Measurements from ENCODE around the gene TMEM178B. TPM values are rescaled to one million over a fixed set of nuclear protein-coding genes. Genes with fewer than 3 reads are reported as not detected.

Gene TMEM178B
- total RNA-seq, 1 experiment from 2014 or later: 0.39 TPM

GRCh38 chr7:141528399-141528798, 454.5 kb downstream of the TMEM178B start:
- H3K4me1 ChIP-seq (ENCODE audit: control insufficient read depth, insufficient read depth, low read length): no peaks in the 10 kb centered on the region; the same call in 1 of the 2 replicates
- in situ Hi-C loops (cut with HindIII; ENCODE audit: low pct_unique_long_range_greater_than_20kb, low sequenced_read_pairs): no loop called here
- ChIA-PET CTCF (no interaction called here), POLR2A (no interaction called here)
- no peak overlapping the region for H3K4me3 ChIP-seq (ENCODE audit: low read depth in 2 of 2, low read length in 2 of 2)
- no peak for TF ChIP-seq TCF7L2 (IDR thresholded peaks at IDR 0.05; ENCODE audit: low read depth, low read length)
- H3K9me3 ChIP-seq (ENCODE audit: control insufficient read depth, insufficient read depth, low read depth, low read length): no peaks in the 10 kb centered on the region
- ATAC-seq (no peak), DNase-seq (ENCODE audit: low read depth, low spot score) (no peak)
- H3K27me3 ChIP-seq (ENCODE audit: control insufficient read depth, insufficient read depth, low read length): no peaks in the 10 kb centered on the region
- no TSS peak for BruUV-seq (replicated peaks)
- no peaks in the 10 kb centered on the region for H3K36me3 ChIP-seq (ENCODE audit: control insufficient read depth, insufficient read depth, low read length)
- no peak overlapping the region for H3K27ac ChIP-seq (ENCODE audit: low read length)
- intact Hi-C loops (cut with micrococcal nuclease; ENCODE audit: unreplicated experiment): no loop called here

Other genes starting within 250 kb of the TMEM178B start
- gene BRAF, start 149.1 kb upstream of the TMEM178B start, total RNA-seq (2021; ENCODE audit: unreplicated experiment): 26.3 TPM
- gene MRPS33, start 59.1 kb upstream of the TMEM178B start, total RNA-seq (2021; ENCODE audit: unreplicated experiment): 68.8 TPM

All from Panc1 (cell line).